Fibroblast of mammary gland (primary cell): ENCODE data around the gene DOCK1.

Experiments
- DNase-seq: peaks from one replicate; pipeline ENCODE4 v3.0.0-alpha.2; 2010; ENCODE audit warnings: low read depth
- H3K4me3 ChIP-seq: 2 replicates; pipeline ENCODE4 v1.5.1; 2011; ENCODE audit warnings: low read depth, mild to moderate bottlenecking, low read length, moderate library complexity; ENCODE audit not compliant: control insufficient read depth
- TF ChIP-seq, protein P1 (sequence below): conservative IDR thresholded peaks from 2 replicates; pipeline ENCODE4 v1.5.1; 2011; ENCODE audit warnings: low read depth, low read length, inconsistent platforms; ENCODE audit not compliant: control insufficient read depth, insufficient read depth

Gene DOCK1

DNA sequence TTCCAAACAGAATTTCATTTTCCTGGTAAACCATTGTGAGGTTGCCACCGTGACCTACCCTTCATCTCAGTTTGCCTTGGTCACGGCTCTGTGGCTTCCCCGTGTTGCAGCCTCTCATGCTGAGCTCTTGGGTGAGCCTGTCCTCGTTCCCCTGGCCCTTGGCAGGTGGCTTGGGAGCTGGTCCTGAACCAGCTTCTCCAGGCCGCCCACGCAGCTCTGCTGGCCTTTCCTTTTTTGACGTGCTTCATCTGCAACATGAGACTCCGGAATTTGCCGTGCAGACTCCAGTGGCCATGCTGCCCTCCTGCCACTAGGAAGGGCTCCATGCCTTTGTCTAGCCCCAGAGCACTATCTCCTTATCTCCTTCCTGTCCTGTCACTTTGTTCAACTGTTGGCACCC is 550.9 kb downstream of the DOCK1 start:
- H3K4me3 ChIP-seq, result no peak overlapping the region
- no peak for DNase-seq
- TF ChIP-seq, protein P1, sequence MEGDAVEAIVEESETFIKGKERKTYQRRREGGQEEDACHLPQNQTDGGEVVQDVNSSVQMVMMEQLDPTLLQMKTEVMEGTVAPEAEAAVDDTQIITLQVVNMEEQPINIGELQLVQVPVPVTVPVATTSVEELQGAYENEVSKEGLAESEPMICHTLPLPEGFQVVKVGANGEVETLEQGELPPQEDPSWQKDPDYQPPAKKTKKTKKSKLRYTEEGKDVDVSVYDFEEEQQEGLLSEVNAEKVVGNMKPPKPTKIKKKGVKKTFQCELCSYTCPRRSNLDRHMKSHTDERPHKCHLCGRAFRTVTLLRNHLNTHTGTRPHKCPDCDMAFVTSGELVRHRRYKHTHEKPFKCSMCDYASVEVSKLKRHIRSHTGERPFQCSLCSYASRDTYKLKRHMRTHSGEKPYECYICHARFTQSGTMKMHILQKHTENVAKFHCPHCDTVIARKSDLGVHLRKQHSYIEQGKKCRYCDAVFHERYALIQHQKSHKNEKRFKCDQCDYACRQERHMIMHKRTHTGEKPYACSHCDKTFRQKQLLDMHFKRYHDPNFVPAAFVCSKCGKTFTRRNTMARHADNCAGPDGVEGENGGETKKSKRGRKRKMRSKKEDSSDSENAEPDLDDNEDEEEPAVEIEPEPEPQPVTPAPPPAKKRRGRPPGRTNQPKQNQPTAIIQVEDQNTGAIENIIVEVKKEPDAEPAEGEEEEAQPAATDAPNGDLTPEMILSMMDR, result no peak

DNA sequence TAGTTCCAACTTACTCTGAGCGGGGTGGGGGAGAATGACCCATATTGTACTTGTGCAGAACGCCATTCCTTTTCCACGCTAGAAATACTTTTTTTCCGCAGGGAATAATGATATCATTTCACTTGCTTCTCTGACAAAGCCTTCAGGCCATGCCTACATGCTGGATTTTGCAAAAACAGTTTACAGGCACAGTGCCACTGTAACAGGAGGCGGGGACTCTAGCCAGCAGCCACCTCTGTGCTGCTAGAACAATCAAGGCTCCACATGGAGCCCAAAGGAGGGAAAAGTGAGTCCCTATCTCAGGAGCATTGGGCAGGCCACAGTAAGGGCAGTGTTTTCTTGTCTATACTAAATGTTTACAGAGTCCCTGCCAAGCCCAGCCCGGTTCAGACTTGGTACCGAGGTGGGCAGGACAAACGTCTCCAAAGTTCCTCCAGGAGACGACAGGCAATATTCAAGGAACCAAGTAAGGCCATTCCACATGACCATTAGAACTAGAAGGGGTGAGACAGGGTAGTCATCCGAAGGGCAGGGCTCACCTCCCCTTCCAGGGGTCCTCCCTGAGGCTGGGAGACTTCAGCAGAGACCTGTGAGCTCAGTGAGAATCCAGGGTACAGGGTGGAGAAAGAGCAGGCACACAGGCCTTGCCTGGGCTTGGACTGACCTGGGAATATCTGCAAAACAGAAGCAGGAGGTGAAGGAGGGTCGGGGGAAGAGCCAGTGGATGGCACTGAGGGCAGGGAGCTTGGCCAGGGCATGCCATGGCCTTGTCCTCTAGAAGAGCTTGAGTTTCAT is 553.0 kb downstream of the DOCK1 start:
- no peak for DNase-seq
- no peak overlapping the region for H3K4me3 ChIP-seq
- TF ChIP-seq, protein P1, result no peak

DNA sequence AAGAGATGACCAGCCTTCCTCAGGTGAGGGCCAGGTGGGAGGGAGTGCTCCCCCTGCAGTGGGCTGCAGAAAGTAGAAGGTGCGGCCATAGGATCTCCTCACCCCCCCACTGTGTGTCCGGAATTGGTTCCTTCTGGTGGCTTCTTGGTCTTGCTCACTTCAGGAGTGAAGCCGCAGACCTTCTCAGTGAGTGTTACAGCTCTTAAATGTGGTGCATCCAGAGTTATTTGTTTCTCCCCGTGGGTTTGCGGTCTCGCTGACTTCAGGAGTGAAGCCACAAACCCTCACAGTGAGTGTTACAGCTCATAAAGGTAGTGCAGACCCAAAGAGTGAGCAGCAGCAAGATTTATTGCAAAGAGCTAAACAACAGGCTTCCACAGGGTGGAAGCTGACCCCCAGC is 553.6 kb downstream of the DOCK1 start:
- TF ChIP-seq, protein P1, result no peak

DNA sequence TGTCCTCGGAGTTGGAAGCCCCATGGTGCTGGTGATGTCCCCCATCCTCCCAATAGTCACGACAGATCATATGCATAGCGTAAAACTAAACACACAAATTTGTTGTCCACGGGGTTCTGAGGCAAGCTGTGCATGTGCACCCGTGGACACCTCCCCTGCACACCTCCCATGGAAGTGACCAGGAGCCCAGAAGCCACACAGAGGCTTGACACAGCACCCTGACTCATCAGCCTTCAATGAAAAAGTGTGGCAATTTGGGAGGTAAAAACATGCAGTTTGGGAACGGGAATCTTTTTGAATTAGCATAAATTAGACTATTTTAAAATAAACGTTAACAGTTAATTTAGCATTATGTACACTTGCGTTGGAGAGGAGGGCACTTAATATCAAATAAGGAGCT is 554.7 kb downstream of the DOCK1 start:
- no peak for DNase-seq
- no peak overlapping the region for H3K4me3 ChIP-seq
- TF ChIP-seq, protein P1, result no peak

More for the DNA sequence above, 553.6 kb downstream of the DOCK1 start:
- no peak for DNase-seq
- H3K4me3 ChIP-seq, result no peak overlapping the region

DNA sequence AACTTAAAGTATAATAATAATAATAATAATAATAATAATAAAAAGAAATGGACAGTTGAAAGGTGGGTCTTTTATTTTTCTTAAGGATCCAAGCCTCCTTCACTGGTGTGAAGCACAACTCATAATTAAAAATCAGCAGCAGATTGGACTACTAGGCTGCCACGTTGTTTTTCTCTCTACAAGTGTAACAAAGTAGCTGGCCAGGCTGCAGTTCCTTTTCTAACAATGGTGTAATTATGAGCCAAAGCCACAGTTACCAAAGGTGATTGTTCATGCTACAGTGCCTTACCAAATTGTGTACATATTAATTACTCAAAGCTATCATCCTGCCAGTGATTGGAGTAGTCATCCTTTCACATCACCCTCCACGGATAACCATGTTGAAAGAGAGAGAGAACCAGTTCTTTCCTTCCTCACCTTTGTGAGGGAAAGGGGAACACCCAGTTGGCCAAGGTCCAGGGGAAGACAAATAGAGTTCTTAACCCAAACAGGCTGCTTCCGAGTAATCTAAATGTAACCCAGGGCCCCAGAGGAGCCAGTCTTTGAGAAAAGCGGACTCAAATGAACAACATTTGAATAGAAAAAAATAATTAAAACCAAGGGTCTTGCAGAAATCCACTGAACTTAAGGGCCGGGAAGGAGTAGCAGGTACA is 557.5 kb downstream of the DOCK1 start:
- TF ChIP-seq, protein P1, result no peak
- no peak overlapping the region for H3K4me3 ChIP-seq
- DNase-seq, result no peak

DNA sequence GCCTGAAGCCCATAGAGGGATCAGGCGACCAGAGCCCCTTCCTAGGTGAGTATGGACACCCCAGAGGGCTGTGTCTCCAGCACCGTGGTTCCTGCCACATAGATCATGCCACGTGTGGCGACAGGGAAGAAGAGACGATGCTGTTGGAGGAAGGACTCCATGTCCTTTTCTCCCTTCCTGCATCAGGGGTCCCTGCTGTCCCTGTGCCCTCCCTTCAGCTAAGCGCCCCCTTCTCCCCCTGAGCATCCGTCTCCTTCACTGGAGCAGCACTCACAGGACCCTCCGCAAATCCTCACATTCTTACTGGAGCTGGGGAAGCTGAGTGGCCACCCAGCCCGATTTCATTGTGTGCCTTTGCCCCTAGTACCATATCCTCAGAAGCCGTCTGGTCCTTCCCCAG is 558.3 kb downstream of the DOCK1 start:
- DNase-seq, result no peak
- no peak overlapping the region for H3K4me3 ChIP-seq
- TF ChIP-seq, protein P1, result no peak
